Parathyroid adenoma (tissue), 2 donors: ENCODE measurements around the gene CMTM3.
A peak's percentile ranks its signal among the peaks of the same experiment; 100 is the strongest.

Experiments used
- H2AFZ ChIP-seq: fragments of 300-600 bp; sonication (generic); one replicate; pipeline ENCODE4 v1.7.0; 2017; ENCODE audit warnings: antibody characterized with exemption, mild to moderate bottlenecking
- H3K27ac ChIP-seq: fragments of 300-600 bp; sonication (generic); one replicate; pipeline ENCODE4 v1.7.0; 2017
- H3K27me3 ChIP-seq: fragments of 300-600 bp; sonication (generic); one replicate; pipeline ENCODE4 v1.7.0; 2017; ENCODE audit warnings: low read length; ENCODE audit not compliant: control insufficient read depth, insufficient read depth
- H3K36me3 ChIP-seq: fragments of 300-600 bp; sonication (generic); one replicate; pipeline ENCODE4 v1.7.0; 2017; ENCODE audit warnings: low read length; ENCODE audit not compliant: control insufficient read depth, insufficient read depth
- H3K4me1 ChIP-seq: fragments of 300-600 bp; sonication (generic); one replicate; pipeline ENCODE4 v1.7.0; 2017; ENCODE audit warnings: control low read depth
- H3K4me2 ChIP-seq: fragments of 300-600 bp; sonication (generic); one replicate; pipeline ENCODE4 v1.7.0; 2017; ENCODE audit warnings: low read length
- H3K4me3 ChIP-seq: fragments of 300-600 bp; sonication (generic); one replicate; pipeline ENCODE4 v1.7.0; 2017; ENCODE audit warnings: low read depth, low read length
- H3K79me2 ChIP-seq: fragments of 300-600 bp; sonication (generic); one replicate; pipeline ENCODE4 v1.7.0; 2017; ENCODE audit warnings: control low read depth
- H3K9ac ChIP-seq: fragments of 300-600 bp; sonication (generic); one replicate; pipeline ENCODE4 v1.7.0; 2017; ENCODE audit warnings: mild to moderate bottlenecking
- H3K9me3 ChIP-seq: fragments of 300-600 bp; sonication (generic); one replicate; pipeline ENCODE4 v1.7.0; 2017; ENCODE audit warnings: low read length; ENCODE audit not compliant: control insufficient read depth
- TF ChIP-seq, protein P1 (sequence below): fragments of 300-600 bp; sonication (generic); IDR thresholded peaks from one replicate; pipeline ENCODE4 v1.7.0; 2017; ENCODE audit warnings: antibody characterized with exemption, mild to moderate bottlenecking
- donor health status: primary hyperparathyroidism.

The CMTM3 gene

DNA sequence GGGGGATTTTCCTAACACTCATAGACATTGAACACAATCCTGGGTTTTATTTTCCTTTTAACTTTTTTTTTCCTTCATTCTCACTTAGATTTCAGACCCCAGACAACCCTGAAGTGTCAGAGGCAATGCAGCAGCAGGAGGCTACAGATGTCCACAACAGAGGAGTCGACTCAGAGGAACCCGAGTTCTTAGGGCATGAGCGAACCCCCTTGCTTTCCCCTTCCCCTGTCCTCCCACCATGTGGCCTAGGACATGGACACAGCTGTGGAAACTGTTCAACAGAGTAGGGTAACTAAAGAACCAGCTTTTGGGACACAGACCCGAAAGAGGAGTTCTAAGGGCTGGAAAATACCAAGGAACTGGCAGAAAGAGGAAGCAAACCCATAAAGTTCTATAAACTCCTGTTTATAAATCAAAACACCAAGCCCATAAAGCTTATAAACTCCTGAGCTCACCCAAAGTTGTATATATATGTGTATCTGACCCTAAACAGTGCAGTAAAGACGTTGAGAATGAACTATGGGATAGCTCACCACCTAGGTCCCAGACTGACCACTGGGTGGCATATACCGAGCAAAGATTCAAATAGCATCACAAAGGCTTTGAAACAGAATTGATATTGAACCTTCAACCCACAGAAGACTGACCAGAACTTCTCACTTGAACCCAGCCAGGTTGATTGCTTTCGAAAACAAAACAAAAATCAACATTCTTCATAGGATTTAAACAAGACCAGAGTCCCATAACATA, 58.1 kb downstream of the CMTM3 start:
- Histone ChIP-seq H3K9me3 (no peaks in the 10 kb centered on the region), H3K36me3 (no peaks in the 10 kb centered on the region), H3K9ac (no peak overlapping the region), H3K4me3 (no peak overlapping the region), H3K79me2 (peaks cover 7% of the 10 kb centered on the region), H3K27me3 (no peaks in the 10 kb centered on the region), H2AFZ (no peak overlapping the region), H3K4me2 (peak overlapping the region; percentile 42), H3K27ac (peak overlapping the region; percentile 80), H3K4me1 (peaks cover 23% of the 10 kb centered on the region)
- TF ChIP-seq, protein P1, sequence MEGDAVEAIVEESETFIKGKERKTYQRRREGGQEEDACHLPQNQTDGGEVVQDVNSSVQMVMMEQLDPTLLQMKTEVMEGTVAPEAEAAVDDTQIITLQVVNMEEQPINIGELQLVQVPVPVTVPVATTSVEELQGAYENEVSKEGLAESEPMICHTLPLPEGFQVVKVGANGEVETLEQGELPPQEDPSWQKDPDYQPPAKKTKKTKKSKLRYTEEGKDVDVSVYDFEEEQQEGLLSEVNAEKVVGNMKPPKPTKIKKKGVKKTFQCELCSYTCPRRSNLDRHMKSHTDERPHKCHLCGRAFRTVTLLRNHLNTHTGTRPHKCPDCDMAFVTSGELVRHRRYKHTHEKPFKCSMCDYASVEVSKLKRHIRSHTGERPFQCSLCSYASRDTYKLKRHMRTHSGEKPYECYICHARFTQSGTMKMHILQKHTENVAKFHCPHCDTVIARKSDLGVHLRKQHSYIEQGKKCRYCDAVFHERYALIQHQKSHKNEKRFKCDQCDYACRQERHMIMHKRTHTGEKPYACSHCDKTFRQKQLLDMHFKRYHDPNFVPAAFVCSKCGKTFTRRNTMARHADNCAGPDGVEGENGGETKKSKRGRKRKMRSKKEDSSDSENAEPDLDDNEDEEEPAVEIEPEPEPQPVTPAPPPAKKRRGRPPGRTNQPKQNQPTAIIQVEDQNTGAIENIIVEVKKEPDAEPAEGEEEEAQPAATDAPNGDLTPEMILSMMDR, result peak; percentile 56
